Nephron progenitor cell (in vitro differentiated cells): ENCODE results near the gene TIPIN.
"Not testable (repeated sequence)": the region's sequence is repeated elsewhere in the genome, so short reads cannot be mapped to it uniquely, and the experiment has no call there.

Source experiments
- DNase-seq: peaks from one replicate; pipeline ENCODE4 v3.0.0; 2021
- H3K27ac Mint-ChIP-seq: 2 replicates; pipeline ENCODE4 v1.8.0; 2021; ENCODE audit warnings: mild to moderate bottlenecking, moderate library complexity, mixed read lengths
- H3K27me3 Mint-ChIP-seq: 2 replicates; pipeline ENCODE4 v1.8.0; 2021; ENCODE audit warnings: mild to moderate bottlenecking, low read depth, mixed read lengths; ENCODE audit not compliant: poor library complexity
- H3K36me3 Mint-ChIP-seq: 2 replicates; pipeline ENCODE4 v1.8.0; 2021; ENCODE audit warnings: low read depth, mixed read lengths
- H3K4me1 Mint-ChIP-seq: 2 replicates; pipeline ENCODE4 v1.8.0; 2021; ENCODE audit warnings: mixed read lengths
- H3K4me3 Mint-ChIP-seq: 2 replicates; pipeline ENCODE4 v1.8.0; 2021; ENCODE audit warnings: mild to moderate bottlenecking, moderate library complexity, mixed read lengths
- H3K9me3 Mint-ChIP-seq: 2 replicates; pipeline ENCODE4 v1.8.0; 2021; ENCODE audit warnings: mild to moderate bottlenecking, moderate library complexity, mixed read lengths
- CTCF ChIP-seq: fragments of 200-600 bp; sonication (generic); IDR thresholded peaks from 2 replicates; pipeline ENCODE4 v1.5.0; 2021; ENCODE audit warnings: antibody characterized with exemption

Gene TIPIN

GRCh38 chr15:66312144-66312543 lies 44.3 kb downstream of the TIPIN start:
- Mint-ChIP-seq H3K27ac (no peak overlapping the region), H3K4me1 (no peaks in the 10 kb centered on the region), H3K9me3 (no peaks in the 10 kb centered on the region), H3K4me3 (no peak overlapping the region), H3K27me3 (peaks cover 3% of the 10 kb centered on the region), H3K36me3 (peaks cover 64% of the 10 kb centered on the region)
- TF ChIP-seq CTCF = no peak
- DNase-seq = no peak

- Mint-ChIP-seq H3K4me1 (no peaks in the 10 kb centered on the region), H3K27ac (no peak overlapping the region), H3K9me3 (no peaks in the 10 kb centered on the region), H3K4me3 (no peak overlapping the region), H3K36me3 (peaks cover 65% of the 10 kb centered on the region), H3K27me3 (peaks cover 3% of the 10 kb centered on the region)
- TF ChIP-seq CTCF = no peak
- DNase-seq = no peak
Measured at GRCh38 chr15:66310786-66311185, 45.7 kb downstream of the TIPIN start.

DNA sequence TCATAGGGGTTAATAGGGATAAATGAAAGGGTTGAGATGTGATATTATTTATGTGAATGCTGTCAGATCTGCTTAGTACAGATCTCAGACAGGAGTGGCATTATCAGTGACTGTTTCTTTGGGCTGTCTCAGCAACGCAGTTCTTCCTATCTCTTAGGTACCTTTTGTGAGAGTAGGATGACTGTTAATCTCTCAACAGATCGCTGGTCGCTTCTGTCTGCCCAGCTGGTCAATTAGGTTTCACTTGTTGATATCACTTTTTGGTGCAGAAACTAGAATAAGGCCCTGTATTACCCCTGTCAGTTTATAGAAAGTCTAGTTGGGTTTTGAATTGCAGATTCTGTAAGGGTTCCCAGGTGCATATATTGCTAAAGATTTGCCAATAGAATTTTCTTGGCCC lies 46.7 kb downstream of the TIPIN start:
- Mint-ChIP-seq H3K4me3 (no peak overlapping the region), H3K27ac (no peak overlapping the region), H3K9me3 (no peaks in the 10 kb centered on the region), H3K4me1 (no peaks in the 10 kb centered on the region), H3K27me3 (peaks cover 3% of the 10 kb centered on the region), H3K36me3 (peaks cover 61% of the 10 kb centered on the region)
- no peak for TF ChIP-seq CTCF
- no peak for DNase-seq

- H3K4me1 Mint-ChIP-seq = no peaks in the 10 kb centered on the region
- no peak overlapping the region for H3K27ac Mint-ChIP-seq
- peaks cover 3% of the 10 kb centered on the region for H3K27me3 Mint-ChIP-seq
- H3K36me3 Mint-ChIP-seq = peaks cover 70% of the 10 kb centered on the region
- TF ChIP-seq CTCF = no peak
- no peak for DNase-seq
- H3K9me3 Mint-ChIP-seq = no peaks in the 10 kb centered on the region
- no peak overlapping the region for H3K4me3 Mint-ChIP-seq
Measured at GRCh38 chr15:66308531-66308930, 48.0 kb downstream of the TIPIN start.

GRCh38 chr15:66306381-66306780 lies 50.1 kb downstream of the TIPIN start:
- Mint-ChIP-seq H3K9me3 (no peaks in the 10 kb centered on the region), H3K36me3 (peaks cover 63% of the 10 kb centered on the region), H3K27me3 (peaks cover under 1% of the 10 kb centered on the region), H3K4me3 (no peak overlapping the region), H3K4me1 (peaks cover 7% of the 10 kb centered on the region), H3K27ac (peak overlapping the region; percentile 47)
- DNase-seq = no peak
- no peak for TF ChIP-seq CTCF

DNA sequence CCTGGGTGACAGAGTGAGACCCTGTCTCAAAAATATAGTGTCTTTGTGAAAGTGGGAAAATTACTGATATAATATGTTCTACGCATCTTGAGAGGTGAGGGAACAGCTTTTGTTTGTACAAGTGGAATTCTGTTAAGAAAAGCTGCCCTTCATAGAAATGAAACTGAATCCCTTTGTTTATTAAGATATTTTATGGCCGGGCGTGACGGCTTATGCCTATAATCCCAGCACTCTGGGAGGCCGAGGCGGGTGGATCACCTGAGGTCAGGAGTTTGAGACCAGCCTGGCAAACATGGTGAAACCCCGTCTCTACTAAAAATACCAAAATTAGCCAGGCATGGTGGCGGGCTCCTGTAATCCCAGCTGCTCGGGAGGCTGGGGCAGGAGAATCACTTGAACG lies 52.1 kb downstream of the TIPIN start:
- H3K36me3 Mint-ChIP-seq = peaks cover 60% of the 10 kb centered on the region
- not testable (repeated sequence) for H3K27ac Mint-ChIP-seq, H3K4me1 Mint-ChIP-seq, H3K9me3 Mint-ChIP-seq, DNase-seq, H3K27me3 Mint-ChIP-seq, H3K4me3 Mint-ChIP-seq
